AG09309 (cell line): ENCODE data around the gene ARHGAP10.

Source experiments
- DNase-seq: peaks from one replicate; pipeline ENCODE4 v3.0.0-alpha.2; 2010; ENCODE audit warnings: low read depth
- H3K4me3 ChIP-seq: 2 replicates; pipeline ENCODE4 v1.5.1; 2011; ENCODE audit warnings: mild to moderate bottlenecking, low read depth, low read length, moderate library complexity; ENCODE audit not compliant: control insufficient read depth
- TF ChIP-seq, protein P1 (sequence below): IDR thresholded peaks from 2 replicates; pipeline ENCODE4 v1.5.1; 2011; ENCODE audit warnings: mild to moderate bottlenecking, low read depth, low read length, inconsistent platforms; ENCODE audit not compliant: insufficient read depth, control insufficient read depth; ENCODE audit errors: missing control alignments

ARHGAP10 gene

DNA sequence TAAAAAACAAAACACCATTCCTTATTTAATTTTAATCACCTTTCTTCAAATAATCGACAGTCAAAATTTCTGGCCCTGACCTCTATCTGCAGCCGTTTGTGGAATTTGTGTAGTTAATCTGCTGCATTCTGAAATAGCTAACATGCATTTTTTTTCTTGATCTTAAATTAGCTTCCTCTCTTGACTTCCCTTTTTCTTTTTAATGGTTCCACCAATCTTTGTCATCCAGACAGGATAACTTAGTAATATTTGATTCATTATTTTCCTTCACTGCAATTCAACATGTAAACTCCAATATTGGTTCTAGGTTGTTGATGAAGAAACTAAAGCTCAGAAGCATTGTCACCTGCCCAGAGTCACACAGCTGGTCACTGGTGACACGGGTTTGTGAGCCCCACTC is 77.3 kb downstream of the ARHGAP10 start:
- TF ChIP-seq, protein P1, sequence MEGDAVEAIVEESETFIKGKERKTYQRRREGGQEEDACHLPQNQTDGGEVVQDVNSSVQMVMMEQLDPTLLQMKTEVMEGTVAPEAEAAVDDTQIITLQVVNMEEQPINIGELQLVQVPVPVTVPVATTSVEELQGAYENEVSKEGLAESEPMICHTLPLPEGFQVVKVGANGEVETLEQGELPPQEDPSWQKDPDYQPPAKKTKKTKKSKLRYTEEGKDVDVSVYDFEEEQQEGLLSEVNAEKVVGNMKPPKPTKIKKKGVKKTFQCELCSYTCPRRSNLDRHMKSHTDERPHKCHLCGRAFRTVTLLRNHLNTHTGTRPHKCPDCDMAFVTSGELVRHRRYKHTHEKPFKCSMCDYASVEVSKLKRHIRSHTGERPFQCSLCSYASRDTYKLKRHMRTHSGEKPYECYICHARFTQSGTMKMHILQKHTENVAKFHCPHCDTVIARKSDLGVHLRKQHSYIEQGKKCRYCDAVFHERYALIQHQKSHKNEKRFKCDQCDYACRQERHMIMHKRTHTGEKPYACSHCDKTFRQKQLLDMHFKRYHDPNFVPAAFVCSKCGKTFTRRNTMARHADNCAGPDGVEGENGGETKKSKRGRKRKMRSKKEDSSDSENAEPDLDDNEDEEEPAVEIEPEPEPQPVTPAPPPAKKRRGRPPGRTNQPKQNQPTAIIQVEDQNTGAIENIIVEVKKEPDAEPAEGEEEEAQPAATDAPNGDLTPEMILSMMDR = no peak
- no peak for DNase-seq
- H3K4me3 ChIP-seq = no peak overlapping the region

DNA sequence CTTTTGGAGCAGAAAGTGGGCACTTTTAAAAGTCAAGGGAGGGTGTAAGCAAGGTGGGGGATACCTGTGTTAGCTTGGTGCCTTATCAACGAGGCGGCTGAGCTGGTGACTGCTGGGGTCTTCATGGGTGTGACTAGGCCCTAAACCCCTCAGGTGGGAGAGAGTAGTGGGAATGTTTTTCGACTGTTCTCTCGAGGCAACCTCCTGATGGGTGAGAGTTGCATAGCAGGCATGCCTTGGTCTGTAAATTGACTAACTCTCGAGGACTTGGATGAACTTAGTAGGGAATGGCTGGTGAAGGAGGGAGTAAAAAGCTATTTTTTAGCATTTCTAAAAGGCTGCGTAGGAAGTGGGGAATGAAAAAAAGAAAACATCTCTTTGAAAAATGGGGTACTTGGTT is 80.0 kb downstream of the ARHGAP10 start:
- no peak overlapping the region for H3K4me3 ChIP-seq
- TF ChIP-seq, protein P1 = no peak
- DNase-seq = no peak

DNA sequence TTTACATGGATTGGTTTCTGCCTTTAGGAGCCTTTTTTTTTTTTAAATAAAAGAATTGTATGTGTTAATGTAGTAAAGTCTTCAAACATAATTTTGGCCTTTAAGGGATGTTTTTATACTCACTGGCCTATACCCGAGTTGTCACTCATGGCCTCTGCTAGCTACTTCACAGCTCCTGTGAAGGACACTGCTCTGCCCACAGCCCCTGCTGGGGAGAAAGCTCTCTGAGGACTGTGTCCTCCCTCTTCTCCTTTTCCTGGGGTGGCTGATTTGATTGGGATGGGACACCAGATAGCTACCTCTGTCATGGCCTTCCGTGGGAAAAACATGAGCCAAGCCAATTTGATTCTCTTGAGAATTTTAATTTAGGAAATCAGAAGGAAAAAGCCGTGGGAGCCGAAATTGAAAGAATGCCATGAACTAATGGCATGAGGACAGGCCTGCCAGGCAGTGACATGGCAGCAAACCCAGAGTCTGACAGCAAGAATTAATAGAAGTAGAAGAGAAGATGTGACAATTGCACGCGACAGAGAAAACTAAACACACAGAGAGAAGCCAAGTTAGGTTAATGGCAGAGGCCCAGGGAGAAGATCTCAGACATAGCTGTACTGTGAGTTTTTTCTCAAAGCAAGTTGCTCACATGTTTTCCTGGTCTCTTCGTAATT is 81.4 kb downstream of the ARHGAP10 start:
- TF ChIP-seq, protein P1 = no peak

DNA sequence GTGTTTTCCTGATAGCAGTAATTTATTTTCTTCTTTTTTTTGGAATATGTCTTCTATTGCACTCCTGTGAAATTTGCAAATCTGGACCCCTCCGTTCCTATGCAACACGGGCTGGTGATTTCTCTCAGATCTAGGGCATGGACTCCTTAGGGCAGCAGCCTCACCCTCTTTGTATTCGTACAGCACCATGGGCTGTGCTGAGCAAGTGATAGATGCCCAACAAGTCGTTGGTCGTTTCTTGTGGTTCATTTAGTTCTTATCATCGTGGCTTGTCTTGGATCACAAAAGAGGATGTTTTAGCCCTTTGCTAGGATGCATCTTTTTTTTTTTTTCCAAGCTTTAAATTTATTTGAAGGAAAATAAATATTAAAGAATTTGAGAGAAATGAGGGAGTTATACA is 82.1 kb downstream of the ARHGAP10 start:
- DNase-seq = no peak
- TF ChIP-seq, protein P1 = no peak

More for the DNA sequence above, 81.4 kb downstream of the ARHGAP10 start:
- no peak for DNase-seq
- H3K4me3 ChIP-seq = no peak overlapping the region

DNA sequence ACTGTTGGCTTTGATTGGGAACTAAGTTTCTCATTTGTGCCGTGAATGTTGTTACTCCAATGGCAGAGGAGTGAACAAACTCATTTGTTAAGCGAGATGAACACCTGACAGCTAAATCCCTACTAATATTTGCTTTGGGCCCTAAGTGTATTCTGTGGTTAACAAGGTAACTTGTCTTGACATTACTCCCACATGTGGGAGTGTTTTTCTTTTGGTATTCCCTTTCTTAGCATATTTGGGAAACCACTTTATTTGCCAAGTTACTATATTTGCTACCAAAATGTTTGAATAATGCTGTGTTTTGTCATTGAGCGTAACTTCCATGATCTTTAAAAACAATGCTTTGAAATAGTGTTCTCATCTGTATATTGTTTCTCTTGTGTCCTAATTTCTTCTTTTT is 82.5 kb downstream of the ARHGAP10 start:
- TF ChIP-seq, protein P1 = no peak
- H3K4me3 ChIP-seq = no peak overlapping the region
- no peak for DNase-seq

More for the DNA sequence above, 82.1 kb downstream of the ARHGAP10 start:
- no peak overlapping the region for H3K4me3 ChIP-seq

DNA sequence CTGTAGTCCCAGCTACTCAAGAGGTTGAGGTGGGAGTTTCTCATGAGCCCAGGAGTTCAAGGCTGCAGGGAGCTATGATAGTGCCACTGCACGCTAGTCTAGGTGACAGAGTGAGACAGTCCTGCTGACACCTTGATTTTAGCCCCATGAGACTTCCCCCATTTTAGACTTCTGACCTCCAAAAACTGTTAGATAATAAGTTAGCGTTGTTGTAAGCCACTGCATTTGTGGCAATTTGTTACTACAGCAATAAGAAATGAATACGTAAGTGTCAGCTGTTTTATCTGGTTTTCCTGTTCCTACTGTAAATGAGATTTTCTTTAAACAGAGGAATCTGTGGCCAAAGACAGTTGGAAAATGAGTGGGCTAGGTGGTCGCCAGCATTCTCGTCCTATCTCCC is 83.9 kb downstream of the ARHGAP10 start:
- no peak overlapping the region for H3K4me3 ChIP-seq
- TF ChIP-seq, protein P1 = no peak
- DNase-seq = no peak
